Adrenal gland (tissue), 5 donors: ENCODE results near the gene CPT1B.

Experiments used
- POLR2A ChIP-seq, 2 donors: fragments of 450-650 bp; IDR thresholded peaks; one replicate each; pipeline ENCODE4 v1.6.1; 2017; ENCODE audit warnings: antibody characterized with exemption in 2 of 2, mild to moderate bottlenecking in 2 of 2, moderate library complexity in 1 of 2
- TF ChIP-seq, protein P1 (sequence below), 6 experiments: fragments of 450-650 bp in 4 of 6; fragments of 200-600 bp in 2 of 6; sonication (generic) in 1 of 6; IDR thresholded peaks; 1 replicate in 5 of 6; 2 replicates in 1 of 6; pipeline versions ENCODE4 v1.5.1 to v1.8.0; 2016 to 2021; ENCODE audit warnings: antibody characterized with exemption in 6 of 6, mild to moderate bottlenecking in 2 of 6, moderate library complexity in 1 of 6
- donor health status: DM: no; HTN: no; CAD: no.

- TF ChIP-seq POLR2A (IDR thresholded peaks at IDR 0.05) = no peak
- TF ChIP-seq, protein P1, sequence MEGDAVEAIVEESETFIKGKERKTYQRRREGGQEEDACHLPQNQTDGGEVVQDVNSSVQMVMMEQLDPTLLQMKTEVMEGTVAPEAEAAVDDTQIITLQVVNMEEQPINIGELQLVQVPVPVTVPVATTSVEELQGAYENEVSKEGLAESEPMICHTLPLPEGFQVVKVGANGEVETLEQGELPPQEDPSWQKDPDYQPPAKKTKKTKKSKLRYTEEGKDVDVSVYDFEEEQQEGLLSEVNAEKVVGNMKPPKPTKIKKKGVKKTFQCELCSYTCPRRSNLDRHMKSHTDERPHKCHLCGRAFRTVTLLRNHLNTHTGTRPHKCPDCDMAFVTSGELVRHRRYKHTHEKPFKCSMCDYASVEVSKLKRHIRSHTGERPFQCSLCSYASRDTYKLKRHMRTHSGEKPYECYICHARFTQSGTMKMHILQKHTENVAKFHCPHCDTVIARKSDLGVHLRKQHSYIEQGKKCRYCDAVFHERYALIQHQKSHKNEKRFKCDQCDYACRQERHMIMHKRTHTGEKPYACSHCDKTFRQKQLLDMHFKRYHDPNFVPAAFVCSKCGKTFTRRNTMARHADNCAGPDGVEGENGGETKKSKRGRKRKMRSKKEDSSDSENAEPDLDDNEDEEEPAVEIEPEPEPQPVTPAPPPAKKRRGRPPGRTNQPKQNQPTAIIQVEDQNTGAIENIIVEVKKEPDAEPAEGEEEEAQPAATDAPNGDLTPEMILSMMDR (IDR thresholded peaks at IDR 0.05) = no peak
These were observed 6.7 kb downstream of the CPT1B start for GRCh38 chr22:50571264-50572175.
